PC-3 (cell line): ENCODE results near the gene DAPP1. TPM values are rescaled to one million over a fixed set of nuclear protein-coding genes. Genes with fewer than 3 reads are reported as not detected.

Experiments used
- ATAC-seq: fragments of 200-7000 bp; cut with Tn5 transposase; 2 replicates; pipeline ENCODE4 v1.9.1; 2020; ENCODE audit warnings: mild to moderate bottlenecking, moderate library complexity
- BruUV-seq: library from RNA; stranded (reverse); fragments of 400-500 nt; replicated peaks from 2 replicates; lab custom pipeline; 2021; lab: Mats Ljungman, UMichigan
- CTCF ChIA-PET: fragments of 300-600 bp; sonication (Branson Sonifier 250); formaldehyde crosslinking; loops from one replicate; lab custom pipeline; 2022; ENCODE audit warnings: antibody characterized with exemption; lab: Charles Lee
- POLR2A ChIA-PET: fragments of 300-600 bp; sonication (Branson Sonifier 250); formaldehyde crosslinking; loops from one replicate; lab custom pipeline; 2022; ENCODE audit warnings: antibody characterized with exemption; ENCODE audit not compliant: unreplicated experiment; lab: Charles Lee
- DNase-seq: peaks from one replicate; pipeline ENCODE4 v3.0.0-alpha.2; 2015
- H2AFZ ChIP-seq: fragments of 300-600 bp; sonication (generic); 2 replicates; pipeline ENCODE4 v1.6.0; 2016; ENCODE audit warnings: antibody characterized with exemption, low read length
- H3F3A ChIP-seq: fragments of 300-600 bp; sonication (generic); one replicate; pipeline ENCODE4 v1.6.0; 2017; ENCODE audit warnings: antibody characterized with exemption, low read length, control low read depth, mild to moderate bottlenecking; ENCODE audit not compliant: unreplicated experiment
- H3K27ac ChIP-seq: fragments of 300-600 bp; sonication (generic); 2 replicates; pipeline ENCODE4 v1.5.1; 2016; ENCODE audit warnings: mild to moderate bottlenecking, low read length
- H3K27me3 ChIP-seq: fragments of 300-600 bp; sonication (generic); 2 replicates; pipeline ENCODE4 v1.6.1; 2016; ENCODE audit warnings: low read length, mixed read lengths
- H3K36me3 ChIP-seq: fragments of 300-600 bp; sonication (generic); 2 replicates; pipeline ENCODE4 v1.6.1; 2016; ENCODE audit warnings: low read depth, mixed run types, low read length, mixed read lengths
- H3K4me1 ChIP-seq: fragments of 300-600 bp; sonication (generic); 2 replicates; pipeline ENCODE4 v1.5.1; 2016; ENCODE audit warnings: low read length; ENCODE audit not compliant: insufficient read depth
- H3K4me2 ChIP-seq: fragments of 300-600 bp; sonication (generic); 2 replicates; pipeline ENCODE4 v1.6.0; 2016; ENCODE audit warnings: low read length
- H3K4me3 ChIP-seq: fragments of 300-600 bp; sonication (generic); 2 replicates; pipeline ENCODE4 v1.5.1; 2016; ENCODE audit warnings: mild to moderate bottlenecking, low read length, mixed read lengths
- H3K79me2 ChIP-seq: fragments of 300-600 bp; sonication (generic); 2 replicates; pipeline ENCODE4 v1.6.1; 2017; ENCODE audit warnings: low read length, mixed read lengths
- H3K9ac ChIP-seq: fragments of 300-600 bp; sonication (generic); 2 replicates; pipeline ENCODE4 v1.6.0; 2016; ENCODE audit warnings: mild to moderate bottlenecking, low read length
- H3K9me2 ChIP-seq: fragments of 300-600 bp; sonication (generic); replicated peaks from 2 replicates; pipeline ENCODE4 v1.6.1; 2016; ENCODE audit warnings: mixed run types, low read length, mixed read lengths
- H3K9me3 ChIP-seq: fragments of 300-600 bp; sonication (generic); 2 replicates; pipeline ENCODE4 v1.6.1; 2016; ENCODE audit warnings: low read length, mixed read lengths
- H4K20me1 ChIP-seq: fragments of 300-600 bp; sonication (generic); 2 replicates; pipeline ENCODE4 v1.6.1; 2016; ENCODE audit warnings: low read length, mixed read lengths
- CTCF ChIP-seq: fragments of 300-600 bp; sonication (generic); conservative IDR thresholded peaks from 2 replicates; pipeline ENCODE4 v1.5.1; 2017; ENCODE audit warnings: antibody characterized with exemption, low read depth, mild to moderate bottlenecking, low read length
- EZH2 ChIP-seq: fragments of 300-600 bp; sonication (generic); IDR thresholded peaks from one replicate; pipeline ENCODE4 v1.6.1; 2017; ENCODE audit warnings: antibody characterized with exemption, mild to moderate bottlenecking, low read length; ENCODE audit not compliant: unreplicated experiment
- EZH2phosphoT487 ChIP-seq: fragments of 300-600 bp; sonication (generic); IDR thresholded peaks from 2 replicates; pipeline ENCODE4 v1.6.1; 2018; ENCODE audit warnings: mild to moderate bottlenecking, antibody characterized with exemption, low read length, borderline replicate concordance
- intact Hi-C: fragments of 100-400 bp; cut with micrococcal nuclease; formaldehyde crosslinking; loops from 2 replicates; pipeline ENCODE4 v1.9.0; 2023
- total RNA-seq: library from RNA; depleted of rRNA; stranded (reverse); fragments of >200 nt; gene quantifications from 2 replicates; pipeline ENCODE4 v1.2.3, GENCODE V29; 2014

Gene DAPP1
- total RNA-seq, 1 experiment from 2014 or later: 11.6 TPM

- ATAC-seq (no peak), DNase-seq (no peak)
- H3K4me3 ChIP-seq: no peak overlapping the region
- H3K9ac ChIP-seq: no peak overlapping the region
- ChIA-PET POLR2A (no interaction called here), CTCF (no interaction called here)
- H2AFZ ChIP-seq: no peak overlapping the region
- no peaks in the 10 kb centered on the region for H3K36me3 ChIP-seq
- H3K4me2 ChIP-seq: no peak overlapping the region
- no peaks in the 10 kb centered on the region for H3K79me2 ChIP-seq
- no peak for TF ChIP-seq CTCF
- TF ChIP-seq EZH2phosphoT487: no peak
- TF ChIP-seq EZH2: no peak
- no peaks in the 10 kb centered on the region for H3F3A ChIP-seq
- H3K9me3 ChIP-seq: no peaks in the 10 kb centered on the region
- H3K9me2 ChIP-seq: no peaks in the 10 kb centered on the region
- no peaks in the 10 kb centered on the region for H3K4me1 ChIP-seq
- H3K27me3 ChIP-seq: no peaks in the 10 kb centered on the region
- no peaks in the 10 kb centered on the region for H4K20me1 ChIP-seq
- no peak overlapping the region for H3K27ac ChIP-seq
- intact Hi-C loops: no loop called here
- BruUV-seq: no TSS peak
These were observed 17.9 kb downstream of the DAPP1 start for GRCh38 chr4:99834569-99834968.

- no peak overlapping the region for H2AFZ ChIP-seq
- H3K9ac ChIP-seq: no peak overlapping the region
- no peaks in the 10 kb centered on the region for H3K36me3 ChIP-seq
- H3K9me3 ChIP-seq: no peaks in the 10 kb centered on the region
- ChIA-PET POLR2A (no interaction called here), CTCF (no interaction called here)
- ATAC-seq (no peak), DNase-seq (no peak)
- no TSS peak for BruUV-seq
- no peak overlapping the region for H3K27ac ChIP-seq
- no peaks in the 10 kb centered on the region for H3K79me2 ChIP-seq
- no peaks in the 10 kb centered on the region for H3K9me2 ChIP-seq
- no peaks in the 10 kb centered on the region for H3F3A ChIP-seq
- H4K20me1 ChIP-seq: no peaks in the 10 kb centered on the region
- TF ChIP-seq EZH2phosphoT487: no peak
- TF ChIP-seq CTCF: no peak
- TF ChIP-seq EZH2: no peak
- intact Hi-C loops: no loop called here
- no peak overlapping the region for H3K4me3 ChIP-seq
- H3K4me1 ChIP-seq: no peaks in the 10 kb centered on the region
- H3K27me3 ChIP-seq: no peaks in the 10 kb centered on the region
- no peak overlapping the region for H3K4me2 ChIP-seq
These were observed 19.3 kb downstream of the DAPP1 start for GRCh38 chr4:99835942-99836341.

GRCh38 chr4:99838927-99839326 is 22.3 kb downstream of the DAPP1 start:
- no peaks in the 10 kb centered on the region for H3K27me3 ChIP-seq
- H3K9me3 ChIP-seq: no peaks in the 10 kb centered on the region
- no TSS peak for BruUV-seq
- no peak overlapping the region for H3K4me2 ChIP-seq
- H3K27ac ChIP-seq: no peak overlapping the region
- H2AFZ ChIP-seq: no peak overlapping the region
- H3K4me3 ChIP-seq: no peak overlapping the region
- H3K79me2 ChIP-seq: no peaks in the 10 kb centered on the region
- H3F3A ChIP-seq: no peaks in the 10 kb centered on the region
- intact Hi-C loops: no loop called here
- POLR2A ChIA-PET: no interaction called here
- H3K4me1 ChIP-seq: no peaks in the 10 kb centered on the region
- H3K36me3 ChIP-seq: no peaks in the 10 kb centered on the region
- H3K9ac ChIP-seq: no peak overlapping the region
- CTCF ChIA-PET: no interaction called here
- no peak for TF ChIP-seq EZH2phosphoT487
- ATAC-seq (no peak; the same call in 1 of the 2 replicates), DNase-seq (no peak)
- no peaks in the 10 kb centered on the region for H4K20me1 ChIP-seq
- no peaks in the 10 kb centered on the region for H3K9me2 ChIP-seq
